H1 (cell line): ENCODE data around the gene MAP2K2. TPM values are rescaled to one million over a fixed set of nuclear protein-coding genes. Genes with fewer than 3 reads are reported as not detected.
A peak's percentile ranks its signal among the peaks of the same experiment; 100 is the strongest.

Experiments used
- CTCF ChIA-PET: fragments of 300-600 bp; sonication (Branson Sonifier 250); formaldehyde crosslinking; loops from one replicate; lab custom pipeline; 2021; ENCODE audit not compliant: partially characterized antibody; lab: Charles Lee
- POLR2A ChIA-PET: fragments of 300-600 bp; sonication (Branson Sonifier 250); formaldehyde crosslinking; loops from one replicate; lab custom pipeline; 2021; ENCODE audit warnings: inconsistent platforms; ENCODE audit not compliant: partially characterized antibody; lab: Charles Lee
- DNase-seq, 2 experiments: peaks; one replicate each; pipeline versions ENCODE4 v3.0.0 to v3.0.0-alpha.2; 2010 to 2022; ENCODE audit warnings: low spot score in 2 of 2, low read depth in 1 of 2, mixed read lengths in 1 of 2
- FAIRE-seq: peaks from 2 replicates; lab custom pipeline; 2011; peaks lifted over from hg19 to GRCh38; lab: Jason Lieb, UNC
- H2AFZ ChIP-seq: 2 replicates; pipeline ENCODE4 v1.8.1; 2012; ENCODE audit warnings: low read length, inconsistent platforms
- H2AK5ac ChIP-seq: 2 replicates; pipeline ENCODE4 v1.6.1; 2013; ENCODE audit warnings: low read depth, low read length
- H2BK120ac ChIP-seq: replicated peaks from 2 replicates; pipeline ENCODE3; 2013; ENCODE audit warnings: low read depth, low read length, inconsistent platforms
- H2BK12ac ChIP-seq: 2 replicates; pipeline ENCODE4 v1.6.1; 2013; ENCODE audit warnings: low read depth, low read length
- H2BK15ac ChIP-seq: 2 replicates; pipeline ENCODE4 v1.6.1; 2013; ENCODE audit warnings: low read length
- H2BK20ac ChIP-seq: 2 replicates; pipeline ENCODE4 v1.6.1; 2013; ENCODE audit warnings: low read length
- H2BK5ac ChIP-seq: 2 replicates; pipeline ENCODE4 v1.6.1; 2013; ENCODE audit warnings: low read depth, low read length
- H3K14ac ChIP-seq: 2 replicates; pipeline ENCODE4 v1.6.1; 2013; ENCODE audit warnings: inconsistent platforms; ENCODE audit not compliant: insufficient read length
- H3K18ac ChIP-seq: 2 replicates; pipeline ENCODE4 v1.6.1; 2013; ENCODE audit warnings: low read length; ENCODE audit errors: extremely low read depth
- H3K23ac ChIP-seq: 2 replicates; pipeline ENCODE4 v1.6.1; 2013; ENCODE audit warnings: inconsistent platforms; ENCODE audit not compliant: insufficient read length
- H3K23me2 ChIP-seq: 2 replicates; pipeline ENCODE4 v1.6.1; 2013; ENCODE audit warnings: low read depth, low read length
- H3K27ac ChIP-seq: 2 replicates; pipeline ENCODE4 v1.6.1; 2011; ENCODE audit warnings: low read depth, low read length, inconsistent platforms
- H3K27me3 ChIP-seq, 4 experiments: replicated peaks in 1 of 4; 1 replicate in 1 of 4; 2 replicates in 3 of 4; pipeline versions ENCODE4 v1.6.1 to v1.8.1; 2011 to 2013; ENCODE audit warnings: low read length in 3 of 4, mild to moderate bottlenecking in 3 of 4, inconsistent platforms in 2 of 4, mixed read lengths in 2 of 4, moderate library complexity in 1 of 4; ENCODE audit not compliant: control insufficient read depth in 3 of 4, insufficient read depth in 3 of 4; ENCODE audit errors: extremely low read depth in 1 of 4
- H3K36me3 ChIP-seq, 4 experiments: 2 replicates each; pipeline versions ENCODE4 v1.6.1 to v1.8.1; 2011 to 2013; ENCODE audit warnings: mild to moderate bottlenecking in 4 of 4, low read length in 3 of 4, moderate library complexity in 2 of 4, control low read depth in 1 of 4, inconsistent platforms in 1 of 4; ENCODE audit not compliant: insufficient read depth in 4 of 4, control insufficient read depth in 2 of 4
- H3K4ac ChIP-seq: replicated peaks from 2 replicates; pipeline ENCODE3; 2013; ENCODE audit warnings: low read length, low read depth, mixed read lengths, inconsistent platforms; ENCODE audit not compliant: insufficient read length
- H3K4me1 ChIP-seq, 4 experiments: replicated peaks in 1 of 4; 1 replicate in 1 of 4; 2 replicates in 3 of 4; pipeline versions ENCODE4 v1.6.1 to v1.8.1; 2011 to 2013; ENCODE audit warnings: low read length in 3 of 4, inconsistent platforms in 2 of 4, mixed read lengths in 1 of 4; ENCODE audit not compliant: insufficient read depth in 4 of 4, control insufficient read depth in 3 of 4
- H3K4me2 ChIP-seq, 2 experiments: 2 replicates each; pipeline versions ENCODE4 v1.6.1 to v1.8.1; 2011 to 2013; ENCODE audit warnings: low read depth in 2 of 2, low read length in 2 of 2, control low read depth in 1 of 2, inconsistent platforms in 1 of 2, mild to moderate bottlenecking in 1 of 2; ENCODE audit not compliant: insufficient read depth in 1 of 2
- H3K4me3 ChIP-seq, 4 experiments: fragments of 200-600, 300-600 bp in 1 of 4; sonication (generic), shearing (Covaris generic), sonication (Bioruptor Twin) in 1 of 4; 2 replicates each; pipeline versions ENCODE4 v1.5.1 to v1.8.1; 2011 to 2016; ENCODE audit warnings: low read length in 4 of 4, low read depth in 3 of 4, control low read depth in 2 of 4, inconsistent platforms in 2 of 4, mild to moderate bottlenecking in 2 of 4, mixed read lengths in 1 of 4, moderate library complexity in 1 of 4; ENCODE audit not compliant: insufficient read depth in 2 of 4; ENCODE audit errors: extremely low read depth in 1 of 4
- H3K56ac ChIP-seq: replicated peaks from 2 replicates; pipeline ENCODE3; 2013; ENCODE audit warnings: low read depth, mild to moderate bottlenecking, mixed read lengths, low read length, inconsistent platforms; ENCODE audit not compliant: insufficient read length
- H3K79me1 ChIP-seq: 2 replicates; pipeline ENCODE4 v1.6.1; 2013; ENCODE audit warnings: low read depth, low read length, control low read depth
- H3K79me2 ChIP-seq, 2 experiments: 2 replicates each; pipeline versions ENCODE4 v1.6.1 to v1.8.1; 2012 to 2013; ENCODE audit warnings: low read length in 2 of 2, mild to moderate bottlenecking in 2 of 2, inconsistent platforms in 1 of 2; ENCODE audit not compliant: insufficient read depth in 2 of 2, control insufficient read depth in 1 of 2
- H3K9ac ChIP-seq, 4 experiments: replicated peaks in 1 of 4; 1 replicate in 1 of 4; 2 replicates in 3 of 4; pipeline versions ENCODE4 v1.6.1 to v1.8.1; 2011 to 2013; ENCODE audit warnings: low read depth in 3 of 4, low read length in 3 of 4, control low read depth in 2 of 4, mild to moderate bottlenecking in 2 of 4, moderate library complexity in 2 of 4, inconsistent platforms in 1 of 4; ENCODE audit errors: extremely low read depth in 1 of 4
- H3K9me3 ChIP-seq, 2 experiments: 2 replicates each; pipeline versions ENCODE4 v1.6.1 to v1.8.1; 2012 to 2013; ENCODE audit warnings: mild to moderate bottlenecking in 2 of 2, moderate library complexity in 2 of 2, control low read depth in 1 of 2, inconsistent platforms in 1 of 2, low read depth in 1 of 2, low read length in 1 of 2, mixed read lengths in 1 of 2; ENCODE audit not compliant: insufficient read depth in 2 of 2
- H4K20me1 ChIP-seq, 2 experiments: replicated peaks in 1 of 2; 2 replicates each; pipeline versions ENCODE3 to v1.8.1; 2011 to 2013; ENCODE audit warnings: inconsistent platforms in 2 of 2, low read length in 2 of 2, mild to moderate bottlenecking in 1 of 2; ENCODE audit not compliant: insufficient read depth in 2 of 2, control insufficient read depth in 1 of 2
- H4K5ac ChIP-seq: 2 replicates; pipeline ENCODE4 v1.6.1; 2013; ENCODE audit warnings: low read length, low read depth, mixed read lengths, inconsistent platforms; ENCODE audit not compliant: insufficient read length
- H4K8ac ChIP-seq: 2 replicates; pipeline ENCODE4 v1.8.0; 2013; ENCODE audit warnings: mild to moderate bottlenecking, moderate library complexity, low read length, inconsistent platforms; ENCODE audit not compliant: insufficient read depth; ENCODE audit errors: extremely low read depth
- H4K91ac ChIP-seq: replicated peaks from 2 replicates; pipeline ENCODE3; 2013; ENCODE audit warnings: low read length, mixed read lengths, inconsistent platforms; ENCODE audit not compliant: insufficient read length
- ASH2L ChIP-seq: fragments of 200-600, 300-600 bp; sonication (generic); IDR thresholded peaks from one replicate; pipeline ENCODE4 v1.7.1; 2017; ENCODE audit warnings: low read length
- MAFK ChIP-seq: IDR thresholded peaks from 2 replicates; pipeline ENCODE4 v1.6.1; 2012; ENCODE audit warnings: low read depth, mild to moderate bottlenecking, improper control_type of control experiment, low read length
- PHF8 ChIP-seq: fragments of 200-600 bp; sonication (generic); conservative IDR thresholded peaks from 2 replicates; pipeline ENCODE4 v1.7.1; 2012; ENCODE audit warnings: low read depth, mild to moderate bottlenecking, inconsistent platforms, low read length, moderate library complexity
- POLR2AphosphoS5 ChIP-seq: IDR thresholded peaks from 2 replicates; pipeline ENCODE4 v1.6.1; 2011; ENCODE audit warnings: low read depth, low read length
- TEAD4 ChIP-seq: IDR thresholded peaks from 2 replicates; pipeline ENCODE4 v1.6.1; 2012; ENCODE audit warnings: low read depth, low read length, inconsistent platforms, mixed read lengths
- ZNF274 ChIP-seq: IDR thresholded peaks from 2 replicates; pipeline ENCODE4 v1.7.0; 2012; ENCODE audit warnings: low read length, borderline replicate concordance; ENCODE audit errors: extremely low read depth
- WGBS, 2 experiments: shearing (Covaris generic) in 1 of 2; methylation state at CpG; one replicate each; pipeline versions ENCODE4 v1.1.6 to v1.1.7; 2013 to 2015; ENCODE audit warnings: low lambda C conversion rate in 2 of 2, mixed read lengths in 2 of 2, inconsistent platforms in 1 of 2, low coverage in 1 of 2, missing lambda C conversion rate in 1 of 2; ENCODE audit not compliant: insufficient replicate concordance in 2 of 2, insufficient coverage in 1 of 2, insufficient read length in 1 of 2; ENCODE audit errors: extremely low coverage in 1 of 2, missing lambda C conversion rate in 1 of 2; 5-methylcytosine and 5-hydroxymethylcytosine counted together
- polyA plus RNA-seq, 7 experiments: library from polyadenylated mRNA; depleted of rRNA in 3 of 7; stranded (reverse) in 5 of 7; unstranded in 2 of 7; fragments of >200 nt in 5 of 7; fragments of 200-250 nt in 2 of 7; gene quantifications; 1 replicate in 5 of 7; 2 replicates in 1 of 7; 4 replicates in 1 of 7; pipeline versions ENCODE4 v1.2.1 to v1.2.3, GENCODE V29; 2011 to 2013; ENCODE audit warnings: missing spikeins in 2 of 7, mixed read lengths in 2 of 7
- total RNA-seq: library from RNA; stranded (reverse); fragmentation: NEBNext Ultra II Directional; extraction: Animal tissue kit (Norgen Biotek cat#: 25700); gene quantifications from 2 replicates; pipeline ENCODE4 v1.2.1, GENCODE V29; 2021
- TF ChIP-seq, protein P1 (sequence below): IDR thresholded peaks from 2 replicates; pipeline ENCODE4 v1.6.1; 2011; ENCODE audit warnings: low read length, improper control_type of control experiment
- TF ChIP-seq, protein P2 (sequence below), 3 experiments: IDR thresholded peaks; 1 replicate in 2 of 3; 2 replicates in 1 of 3; pipeline versions ENCODE4 v1.5.1 to v1.6.1; 2011; ENCODE audit warnings: low read length in 3 of 3, mild to moderate bottlenecking in 3 of 3, inconsistent platforms in 2 of 3, low read depth in 1 of 3, moderate library complexity in 1 of 3; ENCODE audit not compliant: insufficient read depth in 1 of 3; ENCODE audit errors: control extremely low read depth in 1 of 3

The MAP2K2 gene
- total and polyA plus RNA-seq, 2 of the 8 experiments (the other 6 are each of a cell fraction or from before 2014, with no cell fraction given), result 111 to 162 TPM

DNA sequence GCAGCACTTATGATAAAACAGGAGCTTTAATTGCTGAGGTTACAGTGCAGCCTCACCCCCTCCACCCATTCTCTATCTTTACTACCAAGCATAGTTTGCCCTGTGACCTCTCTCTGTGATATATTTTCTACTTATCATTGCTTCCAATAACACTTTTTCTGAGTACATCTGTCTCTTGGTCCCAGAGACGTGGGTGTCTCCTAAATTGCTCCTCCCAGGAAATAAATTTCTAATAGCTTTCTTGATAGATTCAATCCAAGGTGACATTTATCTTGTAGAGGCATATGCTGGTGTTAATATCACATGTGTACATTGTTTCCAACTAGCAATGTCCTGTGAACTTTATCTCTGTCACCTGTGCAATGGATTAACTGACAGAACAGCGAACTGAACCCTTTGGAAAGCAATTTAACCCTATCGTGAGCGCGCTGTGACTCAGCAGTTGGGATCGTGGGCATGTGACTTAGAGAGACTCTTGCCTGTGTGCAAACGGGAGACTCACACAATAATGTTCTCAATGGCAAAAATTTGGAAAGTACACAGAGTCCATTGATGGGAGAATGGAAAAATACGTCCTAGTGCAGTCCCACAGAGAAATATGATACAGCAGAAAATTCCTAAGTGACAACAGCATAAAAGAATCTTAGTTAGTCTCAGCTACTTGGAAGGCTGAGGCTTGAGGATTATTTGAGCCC lies 7.0 kb upstream of the MAP2K2 start:
- no peak overlapping the region for H4K91ac ChIP-seq
- no peak overlapping the region for H4K5ac ChIP-seq
- no peak for TF ChIP-seq ASH2L
- TF ChIP-seq MAFK, result peak; percentile 22; the same call in 1 of the 2 replicates
- no peak for TF ChIP-seq POLR2AphosphoS5
- TF ChIP-seq, protein P1, sequence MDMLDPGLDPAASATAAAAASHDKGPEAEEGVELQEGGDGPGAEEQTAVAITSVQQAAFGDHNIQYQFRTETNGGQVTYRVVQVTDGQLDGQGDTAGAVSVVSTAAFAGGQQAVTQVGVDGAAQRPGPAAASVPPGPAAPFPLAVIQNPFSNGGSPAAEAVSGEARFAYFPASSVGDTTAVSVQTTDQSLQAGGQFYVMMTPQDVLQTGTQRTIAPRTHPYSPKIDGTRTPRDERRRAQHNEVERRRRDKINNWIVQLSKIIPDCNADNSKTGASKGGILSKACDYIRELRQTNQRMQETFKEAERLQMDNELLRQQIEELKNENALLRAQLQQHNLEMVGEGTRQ, result no peak
- TF ChIP-seq PHF8, result no peak
- TF ChIP-seq ZNF274, result no peak
- TF ChIP-seq TEAD4, result no peak
- TF ChIP-seq, protein P2, sequence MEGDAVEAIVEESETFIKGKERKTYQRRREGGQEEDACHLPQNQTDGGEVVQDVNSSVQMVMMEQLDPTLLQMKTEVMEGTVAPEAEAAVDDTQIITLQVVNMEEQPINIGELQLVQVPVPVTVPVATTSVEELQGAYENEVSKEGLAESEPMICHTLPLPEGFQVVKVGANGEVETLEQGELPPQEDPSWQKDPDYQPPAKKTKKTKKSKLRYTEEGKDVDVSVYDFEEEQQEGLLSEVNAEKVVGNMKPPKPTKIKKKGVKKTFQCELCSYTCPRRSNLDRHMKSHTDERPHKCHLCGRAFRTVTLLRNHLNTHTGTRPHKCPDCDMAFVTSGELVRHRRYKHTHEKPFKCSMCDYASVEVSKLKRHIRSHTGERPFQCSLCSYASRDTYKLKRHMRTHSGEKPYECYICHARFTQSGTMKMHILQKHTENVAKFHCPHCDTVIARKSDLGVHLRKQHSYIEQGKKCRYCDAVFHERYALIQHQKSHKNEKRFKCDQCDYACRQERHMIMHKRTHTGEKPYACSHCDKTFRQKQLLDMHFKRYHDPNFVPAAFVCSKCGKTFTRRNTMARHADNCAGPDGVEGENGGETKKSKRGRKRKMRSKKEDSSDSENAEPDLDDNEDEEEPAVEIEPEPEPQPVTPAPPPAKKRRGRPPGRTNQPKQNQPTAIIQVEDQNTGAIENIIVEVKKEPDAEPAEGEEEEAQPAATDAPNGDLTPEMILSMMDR (IDR thresholded peaks at IDR 0.05; ENCODE audit: control extremely low read depth in 1 of 3, insufficient read depth in 1 of 3, low read depth in 1 of 3, low read length in 3 of 3), result no peak
- no peak overlapping the region for H2AK5ac ChIP-seq
- H2AFZ ChIP-seq, result no peak overlapping the region
- FAIRE-seq (no peak), DNase-seq (no peak)
- no peaks in the 10 kb centered on the region for H3K79me2 ChIP-seq
- ChIA-PET POLR2A (interaction anchor here (0.6 to 1.2 kb wide), 2 partner anchors 10 to 145 kb away, joined by 3 read pairs; partner anchors contain the start of gene EEF2), CTCF (interaction anchor here (7.7 kb wide), 1 partner anchor 8 kb away, joined by 66 read pairs; no protein-coding TSS in a partner anchor)
- no peak overlapping the region for H2BK20ac ChIP-seq
- no peaks in the 10 kb centered on the region for H3K27me3 ChIP-seq
- H2BK120ac ChIP-seq, result no peak overlapping the region
- H3K9ac ChIP-seq, result no peak overlapping the region
- H3K9me3 ChIP-seq, result no peaks in the 10 kb centered on the region
- no peak overlapping the region for H3K18ac ChIP-seq
- H2BK15ac ChIP-seq, result no peak overlapping the region
- no peak overlapping the region for H2BK12ac ChIP-seq
- H3K4ac ChIP-seq, result no peak overlapping the region
- no peak overlapping the region for H3K56ac ChIP-seq
- no peaks in the 10 kb centered on the region for H3K23me2 ChIP-seq
- H3K23ac ChIP-seq, result no peak overlapping the region
- no peaks in the 10 kb centered on the region for H3K4me1 ChIP-seq
- H3K27ac ChIP-seq, result no peak overlapping the region
- H4K20me1 ChIP-seq, result no peaks in the 10 kb centered on the region
- no peak overlapping the region for H3K14ac ChIP-seq
- no peak overlapping the region for H3K4me3 ChIP-seq
- no peaks in the 10 kb centered on the region for H3K36me3 ChIP-seq
- no peak overlapping the region for H4K8ac ChIP-seq
- 80% methylated on average over 8 of the region's 8 CpGs; no CpG with 5 or more reads in 1 of the 2 experiments for WGBS, 2 experiments
- no peak overlapping the region for H3K4me2 ChIP-seq
- no peaks in the 10 kb centered on the region for H3K79me1 ChIP-seq
- no peak overlapping the region for H2BK5ac ChIP-seq
